ENCODE measurements around the gene WDR37. TPM values are rescaled to one million over a fixed set of nuclear protein-coding genes. Genes with fewer than 3 reads are reported as not detected.

WDR37 gene
- total RNA-seq, 1 donor from 2014 or later: 8.3 TPM

DNA sequence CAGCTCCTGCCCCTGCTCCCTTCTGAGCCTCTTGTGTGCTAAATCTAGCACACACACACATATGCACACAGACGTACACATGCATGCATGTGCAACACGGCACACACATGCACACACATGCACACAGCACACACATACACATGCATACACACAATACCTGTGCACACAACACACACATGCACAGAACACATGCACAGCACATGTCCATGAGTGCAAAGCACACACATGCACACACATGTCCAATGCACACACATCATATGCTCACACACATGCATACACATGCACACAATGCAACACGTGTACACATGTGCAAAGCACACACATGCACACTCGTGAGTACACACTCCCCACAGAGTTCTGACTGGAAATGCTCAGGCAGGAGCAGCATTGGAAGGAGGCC is 115.0 kb downstream of the WDR37 start:
- DNase-seq: no peak

DNA sequence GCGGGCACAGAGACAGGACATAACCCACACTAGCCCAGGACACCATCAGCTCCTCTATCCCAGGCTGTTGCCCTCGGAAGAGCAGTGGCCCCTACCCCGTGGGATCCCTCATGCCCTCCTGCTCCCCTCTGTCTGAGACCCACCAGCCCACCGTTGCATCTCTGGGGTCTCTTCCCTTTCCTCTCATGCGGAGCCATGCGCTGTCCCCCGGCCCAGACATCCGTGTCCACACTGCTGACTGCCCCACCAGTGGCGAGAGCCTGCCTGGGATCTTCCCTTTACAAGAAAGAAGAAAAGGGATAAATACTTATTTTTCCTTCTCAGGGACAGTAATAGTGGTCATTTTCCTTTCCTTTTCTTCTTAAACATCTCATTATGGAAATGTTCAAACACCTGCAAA is 115.4 kb downstream of the WDR37 start:
- no peak for DNase-seq

DNA sequence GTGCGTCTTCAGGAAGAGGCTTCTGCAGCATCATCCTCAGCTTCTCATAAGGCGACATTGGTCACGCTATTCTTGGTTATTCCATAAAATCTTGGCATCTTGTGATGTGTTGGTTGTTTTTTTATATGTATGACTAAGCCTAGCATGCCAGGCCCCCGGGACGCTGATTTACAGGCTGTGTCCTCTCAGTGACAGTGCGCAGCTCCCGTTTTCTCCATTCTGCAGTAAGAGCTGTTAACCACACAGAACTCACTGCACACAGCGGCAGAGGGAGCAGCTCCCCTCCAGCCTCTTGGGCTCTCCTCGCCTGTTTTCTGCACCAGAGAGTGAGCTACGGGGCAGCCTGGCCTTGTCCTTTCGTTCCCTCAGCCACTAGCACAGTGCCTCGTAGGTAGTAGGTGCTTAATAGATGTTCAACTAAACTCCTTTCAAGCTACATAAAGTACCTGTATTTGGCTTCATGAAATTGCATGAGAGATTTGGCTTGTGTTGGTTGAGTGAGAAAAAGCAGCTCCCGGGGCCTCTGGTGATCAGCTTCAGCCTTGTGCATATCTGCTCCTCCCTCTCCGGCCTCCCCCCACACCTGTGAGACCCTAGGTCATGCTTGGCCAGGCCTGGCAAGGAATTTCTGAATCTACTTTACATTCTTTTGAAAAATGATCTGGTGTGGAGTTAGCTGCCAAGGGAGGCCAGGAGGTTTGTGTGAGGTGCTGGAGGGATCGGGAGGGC is 116.2 kb downstream of the WDR37 start:
- no peak for DNase-seq

DNA sequence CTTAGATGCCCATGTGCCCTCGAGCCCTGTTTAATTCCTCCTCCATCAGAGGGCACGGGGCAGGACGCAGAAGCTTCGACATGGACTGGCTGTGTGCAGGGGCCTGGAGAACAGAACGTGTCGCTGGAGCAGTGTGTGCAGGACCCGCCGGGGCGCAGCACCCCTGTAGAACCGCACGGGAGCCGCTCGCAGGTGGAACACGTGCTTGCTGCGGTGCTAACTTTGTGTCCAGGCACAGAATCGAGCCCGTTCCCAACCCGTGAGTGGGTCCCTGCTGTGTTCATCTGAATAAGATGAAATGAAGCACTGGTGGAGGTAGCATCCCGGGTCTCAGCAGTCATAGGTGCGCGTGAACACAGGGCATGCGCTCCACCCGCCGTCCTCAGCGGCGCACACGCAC is 116.9 kb downstream of the WDR37 start:
- no peak for DNase-seq

DNA sequence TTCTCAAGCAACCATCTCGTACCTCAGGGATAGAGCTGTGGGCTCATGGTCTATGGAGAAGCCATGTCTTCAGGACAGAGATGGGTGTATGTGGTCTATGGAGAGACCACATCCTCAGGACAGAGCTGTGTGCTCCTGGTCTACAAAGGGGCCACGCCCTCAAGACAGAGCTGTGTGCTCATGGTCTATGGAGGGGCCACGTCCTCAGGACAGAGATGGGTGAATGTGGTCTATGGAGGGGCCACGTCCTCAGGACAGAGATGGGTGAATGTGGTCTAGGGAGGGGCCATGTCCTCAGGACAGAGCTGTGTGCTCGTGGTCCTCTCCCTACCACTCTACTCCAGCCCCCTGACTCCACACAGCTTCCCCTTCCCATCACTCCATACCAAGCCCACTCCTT is 117.8 kb downstream of the WDR37 start:
- no peak for DNase-seq

DNA sequence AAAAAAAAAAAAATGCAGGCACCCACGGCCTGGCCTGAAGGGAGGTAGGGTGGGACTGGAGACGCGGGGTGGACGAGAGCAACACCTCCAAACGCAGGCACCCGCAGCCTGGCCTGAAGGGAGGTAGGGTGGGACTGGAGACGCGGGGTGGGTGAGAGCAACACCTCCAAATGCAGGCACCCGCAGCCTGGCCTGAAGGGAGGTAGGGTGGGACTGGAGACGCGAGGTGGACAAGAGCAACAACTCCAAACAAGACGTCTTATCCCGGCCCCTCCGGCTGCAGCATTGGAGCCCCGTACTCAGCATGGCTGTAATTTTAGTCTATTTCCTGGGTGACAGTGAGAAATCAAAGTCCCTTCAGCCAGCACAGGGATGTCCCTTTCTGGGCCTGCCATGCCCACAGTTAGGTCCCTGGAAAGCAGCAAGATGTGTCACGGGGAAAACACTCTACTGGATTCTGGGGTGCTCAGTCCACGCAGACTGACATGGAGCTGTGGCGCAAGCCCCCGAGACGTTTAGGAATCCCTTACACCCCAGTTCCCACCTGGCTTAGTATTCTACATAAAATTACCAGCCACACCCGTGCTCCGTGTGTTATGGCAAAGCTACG is 119.9 kb downstream of the WDR37 start:
- DNase-seq: no peak

DNA sequence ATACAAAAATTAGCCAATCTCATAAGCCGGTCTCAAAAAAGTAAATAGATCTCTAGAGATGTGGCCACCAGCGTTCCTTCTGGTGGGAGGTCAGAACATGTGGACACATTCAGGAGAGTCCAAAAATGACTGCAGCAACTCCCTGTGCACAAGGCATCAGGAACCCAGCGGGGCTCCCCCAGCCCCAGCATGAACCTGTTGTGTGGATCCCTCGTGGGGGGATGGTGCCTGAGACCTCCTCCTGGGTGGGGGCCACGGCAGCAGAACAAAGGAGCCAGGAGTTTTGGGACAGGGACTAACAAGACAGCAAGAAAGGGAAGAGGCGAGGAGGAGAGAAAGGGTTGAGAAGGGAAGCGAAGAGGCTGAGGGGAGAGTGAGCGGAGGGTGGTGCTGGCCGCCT is 121.8 kb downstream of the WDR37 start:
- DNase-seq: no peak

DNA sequence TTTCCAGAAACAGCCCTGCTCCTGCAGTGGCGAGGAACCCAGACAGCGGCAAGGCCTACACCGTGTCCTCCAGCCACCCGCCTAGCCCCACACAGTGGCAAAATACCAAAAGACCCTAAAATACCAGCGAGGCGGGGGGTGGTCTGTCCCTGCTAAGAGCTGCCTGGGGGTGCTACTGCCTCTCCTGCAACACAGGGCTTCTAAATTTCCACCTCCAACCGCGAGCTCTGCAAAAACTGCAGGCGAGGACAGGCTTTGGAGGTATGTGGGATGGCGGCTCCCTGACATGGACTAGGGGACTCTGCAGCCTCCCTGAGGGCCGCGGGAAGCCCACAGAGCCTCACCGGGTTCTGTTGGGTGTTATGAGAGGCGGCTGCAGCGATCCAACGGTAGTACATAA is 122.3 kb downstream of the WDR37 start:
- DNase-seq: no peak

DNA sequence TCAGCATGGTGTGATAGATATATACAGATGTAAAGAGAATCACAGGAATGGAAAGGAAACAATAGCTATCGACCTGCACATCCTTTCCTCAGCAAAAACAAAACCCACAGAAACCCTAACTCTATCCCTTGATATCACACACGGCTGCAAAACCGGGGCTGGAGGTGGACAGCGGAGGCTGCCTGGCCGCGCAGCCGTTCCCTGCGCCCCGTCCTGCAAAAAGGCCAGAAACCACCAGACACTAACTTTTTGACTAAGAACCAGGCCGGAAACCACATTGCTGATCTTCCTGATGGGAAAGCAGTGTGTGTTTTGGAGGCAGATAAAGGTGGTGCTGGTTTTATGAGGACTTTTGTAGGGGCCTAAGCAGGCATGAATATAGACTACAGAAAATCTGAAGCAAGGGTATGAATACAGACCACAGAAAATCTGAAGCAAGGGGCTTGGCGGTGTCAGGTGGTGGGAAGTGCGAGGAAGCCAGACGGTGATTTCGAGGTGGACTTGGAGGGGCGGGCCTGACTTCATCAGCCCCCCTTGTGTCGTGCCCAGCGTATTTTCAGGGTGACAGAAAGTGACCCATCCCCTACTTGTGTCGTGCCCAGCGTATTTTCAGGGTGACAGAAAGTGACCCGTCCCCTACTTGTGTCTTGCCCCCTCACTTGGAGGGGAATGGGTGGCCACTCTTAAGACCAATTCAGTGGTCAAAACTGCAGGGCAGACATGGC is 123.3 kb downstream of the WDR37 start:
- DNase-seq: no peak

DNA sequence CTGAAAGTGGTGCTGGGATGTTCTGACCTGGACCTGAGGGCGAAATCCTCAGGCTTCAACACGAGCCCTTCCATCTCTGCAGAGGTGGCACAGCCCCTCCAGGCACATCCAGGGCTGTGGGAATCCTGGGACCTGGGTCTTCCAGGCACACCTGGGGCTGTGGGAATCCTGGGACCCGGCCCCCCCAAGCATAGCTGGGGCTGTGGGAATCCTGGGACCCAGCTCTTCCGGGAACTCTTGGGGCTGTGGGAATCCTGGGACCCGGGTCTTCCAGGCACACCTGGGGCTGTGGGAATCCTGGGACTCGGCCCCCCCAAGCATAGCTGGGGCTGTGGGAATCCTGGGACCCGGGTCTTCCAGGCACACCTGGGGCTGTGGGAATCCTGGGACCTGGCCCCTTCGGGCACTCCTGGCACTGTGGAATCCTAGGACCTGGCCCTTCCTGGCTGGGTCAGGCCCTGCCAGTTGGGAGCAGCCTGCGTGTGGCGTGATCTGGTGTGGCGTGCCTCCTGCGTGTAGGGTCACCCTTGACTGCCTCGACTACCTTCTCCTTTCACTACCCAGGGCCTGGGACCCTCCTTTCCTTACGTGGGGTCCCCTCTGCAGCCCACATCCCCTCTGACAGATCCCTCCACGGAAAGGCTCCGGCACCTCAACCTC is 124.0 kb downstream of the WDR37 start:
- no peak for DNase-seq

DNA sequence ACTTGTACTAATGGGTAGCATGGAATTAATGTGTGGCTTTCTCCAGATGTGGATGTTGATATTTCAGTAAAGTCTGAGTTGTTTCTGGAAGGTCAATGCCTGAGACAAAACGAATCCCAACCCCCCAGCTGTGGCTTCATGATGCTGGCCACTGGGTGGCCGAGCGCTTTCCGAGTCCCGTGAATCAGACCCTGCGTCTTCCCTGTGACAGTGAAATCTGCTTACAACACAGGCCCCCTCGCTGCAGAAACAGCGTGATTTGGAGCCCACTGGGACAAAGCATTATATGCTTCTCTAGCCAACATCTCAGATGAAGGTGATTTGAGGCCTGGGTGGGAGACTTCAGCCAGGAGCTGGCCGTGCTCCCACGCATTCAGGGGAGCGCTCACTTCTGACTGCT is 124.7 kb downstream of the WDR37 start:
- DNase-seq: no peak

Other genes with a start within 250 kb of the WDR37 start
- 36.5 TPM for gene LARP4B, start 124.7 kb upstream of the WDR37 start, total RNA-seq
- 36.8 TPM for gene GTPBP4, start 68.0 kb upstream of the WDR37 start, total RNA-seq
- not detected for gene IDI2, start 30.5 kb upstream of the WDR37 start, total RNA-seq
- 81.6 TPM for gene IDI1, start 7.3 kb upstream of the WDR37 start, total RNA-seq